GM12891 (cell line): ENCODE data around the gene ZNF57.

Experiments
- PAX5 ChIP-seq: IDR thresholded peaks from 2 replicates; pipeline ENCODE4 v1.6.1; 2011; ENCODE audit warnings: low read length, moderate library complexity, mild to moderate bottlenecking; ENCODE audit not compliant: insufficient read depth, severe bottlenecking
- POLR2A ChIP-seq: IDR thresholded peaks from 2 replicates; pipeline ENCODE4 v1.6.1; 2011; ENCODE audit warnings: low read depth, low read length, control low read depth
- POLR2AphosphoS5 ChIP-seq: IDR thresholded peaks from 2 replicates; pipeline ENCODE4 v1.6.1; 2011; ENCODE audit warnings: low read depth, low read length, control low read depth
- TAF1 ChIP-seq: IDR thresholded peaks from 2 replicates; pipeline ENCODE4 v1.6.1; 2011; ENCODE audit warnings: low read depth, low read length, control low read depth

DNA sequence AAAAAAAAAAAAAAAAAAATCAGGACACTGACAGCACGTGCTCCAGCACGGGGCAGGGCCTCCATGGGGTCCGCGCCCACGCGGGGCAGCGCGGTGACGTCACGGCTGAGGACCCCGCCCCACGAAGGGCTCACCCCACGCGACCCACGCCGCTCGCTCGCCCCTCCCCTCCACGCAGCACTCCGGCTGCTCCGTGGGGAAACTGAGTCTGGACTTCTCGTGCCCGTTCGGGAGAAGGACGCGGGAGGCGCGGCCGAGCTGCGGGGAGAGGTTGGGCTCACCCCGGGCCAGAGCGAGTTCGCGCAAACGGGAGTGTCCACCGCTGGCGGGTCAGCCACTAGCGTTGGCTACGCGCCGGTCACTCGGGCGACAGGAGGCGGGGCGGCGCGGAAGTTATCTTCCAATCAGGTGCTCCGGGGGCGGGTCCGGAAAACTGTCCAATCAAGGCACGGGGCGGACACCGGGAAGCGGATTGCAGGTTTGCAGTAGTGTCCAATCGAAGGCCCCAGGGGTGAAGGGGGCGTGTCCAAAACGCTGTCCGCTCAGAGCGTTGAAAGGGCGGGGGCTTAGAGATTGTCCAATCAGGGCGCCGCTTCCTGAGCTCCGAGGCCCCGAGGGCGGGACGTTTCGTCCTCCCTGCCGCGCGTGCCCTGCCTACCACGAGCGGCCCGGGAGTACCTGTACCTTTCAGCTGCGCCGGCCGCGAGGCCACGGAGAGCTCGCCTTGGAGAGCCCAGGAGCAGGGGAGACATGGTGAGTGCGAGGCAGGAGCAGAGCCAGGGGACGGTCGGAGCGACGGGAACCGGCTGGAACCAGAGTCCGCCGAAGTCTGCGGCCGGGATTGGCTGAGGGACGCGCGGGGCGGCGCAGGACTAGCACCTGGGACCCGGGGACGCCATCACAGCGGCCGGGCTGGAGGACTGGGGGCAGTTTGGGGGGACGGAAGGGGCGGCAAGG lies at the start of gene ZNF57:
- TF ChIP-seq POLR2AphosphoS5: no peak
- TF ChIP-seq POLR2A: no peak
- TF ChIP-seq TAF1: no peak
- TF ChIP-seq PAX5: no peak
